Measurements from ENCODE around the gene CYP1B1. TPM values are rescaled to one million over a fixed set of nuclear protein-coding genes. Genes with fewer than 3 reads are reported as not detected.

CYP1B1 gene
- total RNA-seq, 1 experiment from 2014 or later, result 2.6 TPM

GRCh38 chr2:38039121-38039910, 36.6 kb downstream of the CYP1B1 start:
- no peak overlapping the region for H3K4me3 ChIP-seq (replicated peaks in 1 of 2; ENCODE audit: low read depth in 1 of 2, low read length in 2 of 2)

More at GRCh38 chr2:38039121-38039910, 36.6 kb downstream of the CYP1B1 start:
- ATAC-seq (no peak), DNase-seq (ENCODE audit: low read depth, low spot score) (no peak)
- H3K27me3 ChIP-seq (ENCODE audit: insufficient read depth, low read length), result no peaks in the 10 kb centered on the region
- no peak for TF ChIP-seq SRF (IDR thresholded peaks at IDR 0.05; ENCODE audit: low read depth)
- TF ChIP-seq CTCF (IDR thresholded peaks at IDR 0.05 in 2 of 3, conservative IDR thresholded peaks at IDR 0.05 in 1 of 3; ENCODE audit: borderline replicate concordance in 1 of 3, insufficient read depth in 1 of 3, low read depth in 2 of 3, low read length in 2 of 3), result no peak
- TF ChIP-seq CEBPB (IDR thresholded peaks at IDR 0.05; ENCODE audit: low read depth), result no peak
- TF ChIP-seq ZNF274 (IDR thresholded peaks at IDR 0.05; ENCODE audit: low read depth, low read length), result no peak
- no peak for TF ChIP-seq ZFX (IDR thresholded peaks at IDR 0.05)
- TF ChIP-seq ZBTB33 (IDR thresholded peaks at IDR 0.05; ENCODE audit: extremely low read depth, insufficient replicate concordance, low read length), result no peak
- TF ChIP-seq RAD21 (IDR thresholded peaks at IDR 0.05; ENCODE audit: low read depth), result no peak
- TF ChIP-seq JUND (IDR thresholded peaks at IDR 0.05), result no peak
- TF ChIP-seq YY1 (IDR thresholded peaks at IDR 0.05; ENCODE audit: extremely low read depth, insufficient replicate concordance, low read depth, low read length), result no peak
- no peak for TF ChIP-seq ELF1 (IDR thresholded peaks at IDR 0.05; ENCODE audit: borderline replicate concordance, low read depth)
- no peak for TF ChIP-seq POLR2A (IDR thresholded peaks at IDR 0.05; ENCODE audit: borderline replicate concordance, extremely low read depth, insufficient read depth, insufficient read length)
- ChIA-PET POLR2A (no interaction called here), RAD21 (ENCODE audit: low non-redundant PET in 1 of 2, low total read pairs in 2 of 2, uncharacterized antibody in 2 of 2, unreplicated experiment in 2 of 2) (no interaction called here), CTCF (no interaction called here)
- intact Hi-C loops (cut with micrococcal nuclease), result no loop called here
- H3K4me2 ChIP-seq (ENCODE audit: low read length), result no peak overlapping the region
- BruUV-seq (replicated peaks), result no TSS peak
- no peak overlapping the region for H2AFZ ChIP-seq (ENCODE audit: low read depth, low read length, poor library complexity, severe bottlenecking)
- no peaks in the 10 kb centered on the region for H3K36me3 ChIP-seq (ENCODE audit: control insufficient read depth in 1 of 2, insufficient read depth in 2 of 2, low read length in 2 of 2)
- no peaks in the 10 kb centered on the region for H3K79me2 ChIP-seq (ENCODE audit: insufficient read depth, low read length)
- H3K9me2 ChIP-seq (ENCODE audit: insufficient read depth), result no peaks in the 10 kb centered on the region
- H3K27ac ChIP-seq (ENCODE audit: low read depth, low read length), result no peak overlapping the region
- H3K9me3 ChIP-seq (ENCODE audit: control insufficient read depth in 1 of 2, insufficient read depth in 1 of 2, low read depth in 1 of 2, low read length in 2 of 2), result no peaks in the 10 kb centered on the region
- no peak overlapping the region for H3K9ac ChIP-seq (ENCODE audit: low read length)
- no peaks in the 10 kb centered on the region for H3K4me1 ChIP-seq (ENCODE audit: control insufficient read depth in 1 of 2, insufficient read depth in 2 of 2, low read length in 2 of 2)
- no peaks in the 10 kb centered on the region for H4K20me1 ChIP-seq (ENCODE audit: insufficient read depth)
